Glutamatergic neuron (in vitro differentiated cells): ENCODE data around the gene RFX8. TPM values are rescaled to one million over a fixed set of nuclear protein-coding genes. Genes with fewer than 3 reads are reported as not detected.

Experiments
- DNase-seq: peaks from one replicate; pipeline ENCODE4 v3.0.0; 2022
- H3K27ac Mint-ChIP-seq: one replicate; pipeline ENCODE4 v1.8.0; 2020; ENCODE audit warnings: mild to moderate bottlenecking, mixed read lengths, inconsistent platforms; ENCODE audit not compliant: unreplicated experiment
- H3K27me3 Mint-ChIP-seq: one replicate; pipeline ENCODE4 v1.8.0; 2020; ENCODE audit warnings: mild to moderate bottlenecking, moderate library complexity, mixed read lengths, inconsistent platforms; ENCODE audit not compliant: unreplicated experiment
- H3K36me3 Mint-ChIP-seq: one replicate; pipeline ENCODE4 v1.8.0; 2020; ENCODE audit warnings: mild to moderate bottlenecking, mixed read lengths, inconsistent platforms; ENCODE audit not compliant: unreplicated experiment
- H3K4me1 Mint-ChIP-seq: one replicate; pipeline ENCODE4 v1.8.0; 2020; ENCODE audit warnings: mild to moderate bottlenecking, low read depth, mixed read lengths, inconsistent platforms; ENCODE audit not compliant: unreplicated experiment
- H3K4me3 Mint-ChIP-seq: one replicate; pipeline ENCODE4 v1.8.0; 2020; ENCODE audit warnings: mild to moderate bottlenecking, mixed read lengths, inconsistent platforms; ENCODE audit not compliant: unreplicated experiment
- H3K9me3 Mint-ChIP-seq: one replicate; pipeline ENCODE4 v1.8.0; 2020; ENCODE audit warnings: mild to moderate bottlenecking, moderate library complexity, mixed read lengths, inconsistent platforms; ENCODE audit not compliant: unreplicated experiment
- total RNA-seq: library from RNA; stranded (reverse); fragmentation: NEBNext Ultra II Directional; extraction: Animal tissue kit (Norgen Biotek cat#: 25700); gene quantifications from one replicate; pipeline ENCODE4 v1.2.1, GENCODE V29; 2021; ENCODE audit not compliant: unreplicated experiment
- TF ChIP-seq, protein P1 (sequence below): fragments of 200-600 bp; sonication (generic); IDR thresholded peaks from one replicate; pipeline ENCODE4 v1.5.0; 2021; ENCODE audit not compliant: partially characterized antibody, unreplicated experiment

The RFX8 gene
- total RNA-seq, 1 donor from 2014 or later = 1.0 TPM

DNA sequence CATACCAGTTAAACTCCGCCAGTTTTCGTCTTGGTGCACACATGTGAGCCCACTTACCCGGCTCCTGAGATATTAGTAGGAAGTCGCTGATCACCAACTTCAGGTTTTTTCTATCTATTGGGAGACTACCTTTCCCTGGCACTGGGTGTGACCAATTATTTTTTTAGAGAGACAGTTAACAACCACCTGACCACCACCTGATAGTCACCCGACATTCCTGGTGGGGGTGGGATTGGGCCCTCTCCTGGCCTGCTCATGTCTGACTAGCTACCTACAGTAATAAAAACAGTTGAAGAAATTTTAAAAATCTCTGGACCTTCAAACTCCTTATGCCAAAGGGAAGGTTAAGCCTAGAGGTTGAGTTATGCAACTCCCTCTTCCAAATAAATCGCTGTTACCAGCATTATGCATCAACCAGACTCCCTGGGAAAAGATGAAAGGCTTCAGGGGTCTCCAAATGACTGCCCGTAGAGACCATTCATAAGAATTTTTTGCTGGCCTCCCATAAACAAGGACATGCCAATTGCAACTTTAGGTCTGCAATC, 115.4 kb downstream of the RFX8 start:
- TF ChIP-seq, protein P1, sequence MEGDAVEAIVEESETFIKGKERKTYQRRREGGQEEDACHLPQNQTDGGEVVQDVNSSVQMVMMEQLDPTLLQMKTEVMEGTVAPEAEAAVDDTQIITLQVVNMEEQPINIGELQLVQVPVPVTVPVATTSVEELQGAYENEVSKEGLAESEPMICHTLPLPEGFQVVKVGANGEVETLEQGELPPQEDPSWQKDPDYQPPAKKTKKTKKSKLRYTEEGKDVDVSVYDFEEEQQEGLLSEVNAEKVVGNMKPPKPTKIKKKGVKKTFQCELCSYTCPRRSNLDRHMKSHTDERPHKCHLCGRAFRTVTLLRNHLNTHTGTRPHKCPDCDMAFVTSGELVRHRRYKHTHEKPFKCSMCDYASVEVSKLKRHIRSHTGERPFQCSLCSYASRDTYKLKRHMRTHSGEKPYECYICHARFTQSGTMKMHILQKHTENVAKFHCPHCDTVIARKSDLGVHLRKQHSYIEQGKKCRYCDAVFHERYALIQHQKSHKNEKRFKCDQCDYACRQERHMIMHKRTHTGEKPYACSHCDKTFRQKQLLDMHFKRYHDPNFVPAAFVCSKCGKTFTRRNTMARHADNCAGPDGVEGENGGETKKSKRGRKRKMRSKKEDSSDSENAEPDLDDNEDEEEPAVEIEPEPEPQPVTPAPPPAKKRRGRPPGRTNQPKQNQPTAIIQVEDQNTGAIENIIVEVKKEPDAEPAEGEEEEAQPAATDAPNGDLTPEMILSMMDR = no peak
- Mint-ChIP-seq H3K4me1 (no peaks in the 10 kb centered on the region), H3K4me3 (no peak overlapping the region), H3K27ac (no peak overlapping the region), H3K9me3 (peaks cover 2% of the 10 kb centered on the region), H3K36me3 (no peaks in the 10 kb centered on the region), H3K27me3 (no peaks in the 10 kb centered on the region)
- no peak for DNase-seq

DNA sequence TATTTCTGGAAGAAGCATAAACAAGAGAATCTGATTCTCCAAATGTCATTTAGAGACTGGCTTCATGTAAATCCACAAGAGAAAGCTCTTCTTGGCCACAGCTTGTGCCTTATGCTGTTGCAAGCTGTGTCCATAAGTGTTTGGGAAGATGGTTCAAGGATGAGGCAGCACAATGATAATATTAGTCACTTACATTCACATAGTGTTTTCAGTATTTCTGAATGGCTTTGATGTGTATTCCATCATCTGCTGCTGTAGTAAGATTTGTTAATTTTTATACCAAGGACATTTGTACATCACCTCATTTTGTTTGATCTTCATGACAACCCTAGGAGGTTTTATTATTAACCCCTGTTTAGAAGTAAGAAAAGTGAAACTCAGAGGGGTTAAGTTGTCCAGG, 117.5 kb downstream of the RFX8 start:
- DNase-seq = no peak
- peaks cover 2% of the 10 kb centered on the region for H3K9me3 Mint-ChIP-seq
- H3K36me3 Mint-ChIP-seq = no peaks in the 10 kb centered on the region
- H3K27me3 Mint-ChIP-seq = no peaks in the 10 kb centered on the region
- TF ChIP-seq, protein P1 = no peak
- H3K27ac Mint-ChIP-seq = no peak overlapping the region
- no peak overlapping the region for H3K4me3 Mint-ChIP-seq
- no peaks in the 10 kb centered on the region for H3K4me1 Mint-ChIP-seq

DNA sequence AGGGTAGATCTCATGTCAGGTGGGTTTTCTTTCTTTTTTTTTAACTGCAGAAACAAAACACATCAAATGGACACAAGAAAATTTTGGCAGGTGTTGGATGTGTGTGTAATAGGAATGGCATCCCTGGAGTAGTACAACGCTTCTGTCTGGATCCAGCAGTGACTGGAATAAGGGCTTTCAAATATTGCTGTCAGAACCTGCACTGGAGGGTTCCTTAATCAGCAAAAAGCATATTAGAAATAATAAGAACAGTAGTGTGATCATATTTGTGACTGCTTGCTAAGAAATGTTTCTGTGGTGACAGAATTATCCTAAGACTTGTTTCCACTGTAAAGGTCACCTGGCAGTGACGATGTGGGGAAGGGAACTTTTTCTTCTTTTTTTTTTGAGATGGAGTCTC, 118.4 kb downstream of the RFX8 start:
- no peak overlapping the region for H3K4me3 Mint-ChIP-seq
- H3K4me1 Mint-ChIP-seq = no peaks in the 10 kb centered on the region
- no peaks in the 10 kb centered on the region for H3K36me3 Mint-ChIP-seq
- no peak for DNase-seq
- peaks cover 2% of the 10 kb centered on the region for H3K9me3 Mint-ChIP-seq
- TF ChIP-seq, protein P1 = no peak
- no peaks in the 10 kb centered on the region for H3K27me3 Mint-ChIP-seq
- no peak overlapping the region for H3K27ac Mint-ChIP-seq

DNA sequence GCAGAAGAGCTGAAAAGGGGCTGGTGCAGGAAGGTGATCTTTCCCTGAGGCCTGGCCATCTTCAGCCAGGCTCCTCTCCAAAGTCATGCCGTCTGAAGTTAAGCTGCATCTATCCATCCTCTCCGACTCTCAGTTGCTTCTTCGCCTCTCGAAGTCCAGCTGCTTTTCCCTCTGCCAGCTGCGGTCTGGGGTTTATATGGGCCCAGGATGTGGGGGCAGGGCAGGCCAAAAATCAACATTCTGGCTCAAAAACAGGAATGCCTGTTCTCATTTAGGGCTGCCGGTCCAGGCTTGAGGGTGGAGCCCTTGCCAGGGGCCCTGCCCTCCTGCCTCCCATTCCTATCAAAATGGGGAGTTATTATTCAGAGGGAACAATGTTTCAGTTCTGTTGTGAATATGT, 118.9 kb downstream of the RFX8 start:
- no peaks in the 10 kb centered on the region for H3K4me1 Mint-ChIP-seq
- no peaks in the 10 kb centered on the region for H3K27me3 Mint-ChIP-seq
- no peak overlapping the region for H3K4me3 Mint-ChIP-seq
- TF ChIP-seq, protein P1 = no peak
- H3K9me3 Mint-ChIP-seq = peaks cover under 1% of the 10 kb centered on the region
- no peaks in the 10 kb centered on the region for H3K36me3 Mint-ChIP-seq
- no peak for DNase-seq
- no peak overlapping the region for H3K27ac Mint-ChIP-seq

DNA sequence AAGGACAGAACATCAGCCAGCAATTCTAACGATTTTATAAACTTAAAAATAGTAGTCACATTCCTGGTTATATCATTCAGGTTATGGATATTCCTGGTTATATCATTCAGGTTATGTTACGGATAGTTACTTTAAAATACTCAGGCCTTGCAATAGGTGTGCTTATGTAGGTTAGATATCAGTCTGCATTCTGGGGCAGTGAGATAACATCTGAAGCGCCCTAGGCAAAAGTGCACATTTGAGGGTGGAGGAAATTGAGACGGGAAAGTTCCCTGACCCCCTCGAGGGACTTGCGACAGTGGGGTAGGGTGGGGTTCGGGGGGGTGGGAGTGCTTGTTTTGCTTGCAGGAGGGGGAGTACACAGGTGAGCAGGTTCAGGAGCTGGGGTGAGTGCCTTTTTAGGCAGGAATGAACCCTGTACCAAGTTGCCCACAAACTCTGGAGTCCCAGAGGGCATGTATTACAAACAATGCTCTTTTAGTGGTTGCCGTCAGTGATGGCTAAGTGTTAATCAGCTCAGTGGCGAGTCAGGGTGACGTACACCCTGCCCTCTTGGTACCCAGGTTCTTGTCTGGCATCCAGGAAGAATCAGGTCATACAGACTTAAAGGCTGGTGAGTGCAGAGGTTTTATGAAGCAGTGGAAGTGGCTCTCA, 119.4 kb downstream of the RFX8 start:
- no peak for DNase-seq
- TF ChIP-seq, protein P1 = no peak
- Mint-ChIP-seq H3K36me3 (no peaks in the 10 kb centered on the region), H3K27ac (no peak overlapping the region), H3K27me3 (no peaks in the 10 kb centered on the region), H3K9me3 (no peaks in the 10 kb centered on the region), H3K4me1 (no peaks in the 10 kb centered on the region), H3K4me3 (no peak overlapping the region)
